Measurements from ENCODE around the gene TRIM38. TPM values are rescaled to one million over a fixed set of nuclear protein-coding genes. Genes with fewer than 3 reads are reported as not detected.
"Not testable (repeated sequence)": the region's sequence is repeated elsewhere in the genome, so short reads cannot be mapped to it uniquely, and the experiment has no call there.

Gene TRIM38
- total RNA-seq, 1 donor from 2014 or later = 15.8 TPM

GRCh38 chr6:26006086-26006939, 43.7 kb downstream of the TRIM38 start:
- peak overlapping the region; percentile 8 for H3K27ac Mint-ChIP-seq
- no peak overlapping the region for H3K4me3 Mint-ChIP-seq
- TF ChIP-seq CTCF (IDR thresholded peaks at IDR 0.05; ENCODE audit: unreplicated experiment) = no peak
- H3K36me3 Mint-ChIP-seq = no peaks in the 10 kb centered on the region
- no peaks in the 10 kb centered on the region for H3K9me3 Mint-ChIP-seq
- DNase-seq (ENCODE audit: low spot score in 2 of 2, unreplicated experiment in 2 of 2) = no peak
- peaks cover 2% of the 10 kb centered on the region for H3K4me1 Mint-ChIP-seq
- H3K27me3 Mint-ChIP-seq (ENCODE audit: low read depth) = no peaks in the 10 kb centered on the region

- H3K4me1 Mint-ChIP-seq = not testable (repeated sequence)
Observed at GRCh38 chr6:26006940-26007305, 44.3 kb downstream of the TRIM38 start.

GRCh38 chr6:26008470-26008869, 45.9 kb downstream of the TRIM38 start:
- H3K27me3 Mint-ChIP-seq (ENCODE audit: low read depth) = no peaks in the 10 kb centered on the region
- H3K36me3 Mint-ChIP-seq = no peaks in the 10 kb centered on the region
- DNase-seq (ENCODE audit: low spot score in 2 of 2, unreplicated experiment in 2 of 2) = no peak
- no peak overlapping the region for H3K27ac Mint-ChIP-seq
- TF ChIP-seq CTCF (IDR thresholded peaks at IDR 0.05; ENCODE audit: unreplicated experiment) = no peak
- H3K4me3 Mint-ChIP-seq = no peak overlapping the region
- H3K4me1 Mint-ChIP-seq = peaks cover 2% of the 10 kb centered on the region
- no peaks in the 10 kb centered on the region for H3K9me3 Mint-ChIP-seq

More at GRCh38 chr6:26006940-26007305, 44.3 kb downstream of the TRIM38 start:
- not testable (repeated sequence) for DNase-seq (ENCODE audit: low spot score in 2 of 2, unreplicated experiment in 2 of 2); H3K27me3 Mint-ChIP-seq (ENCODE audit: low read depth); H3K9me3 Mint-ChIP-seq; H3K27ac Mint-ChIP-seq; H3K4me3 Mint-ChIP-seq; H3K36me3 Mint-ChIP-seq

GRCh38 chr6:26009817-26010216, 47.2 kb downstream of the TRIM38 start:
- no peak overlapping the region for H3K27ac Mint-ChIP-seq
- peaks cover 2% of the 10 kb centered on the region for H3K4me1 Mint-ChIP-seq
- no peaks in the 10 kb centered on the region for H3K36me3 Mint-ChIP-seq
- H3K9me3 Mint-ChIP-seq = no peaks in the 10 kb centered on the region
- H3K27me3 Mint-ChIP-seq (ENCODE audit: low read depth) = no peaks in the 10 kb centered on the region
- DNase-seq (ENCODE audit: low spot score in 2 of 2, unreplicated experiment in 2 of 2) = no peak
- H3K4me3 Mint-ChIP-seq = no peak overlapping the region
- no peak for TF ChIP-seq CTCF (IDR thresholded peaks at IDR 0.05; ENCODE audit: unreplicated experiment)

GRCh38 chr6:26012061-26012460, 49.5 kb downstream of the TRIM38 start:
- no peaks in the 10 kb centered on the region for H3K36me3 Mint-ChIP-seq
- no peak overlapping the region for H3K27ac Mint-ChIP-seq
- no peak for DNase-seq (ENCODE audit: low spot score in 2 of 2, unreplicated experiment in 2 of 2)
- H3K9me3 Mint-ChIP-seq = no peaks in the 10 kb centered on the region
- TF ChIP-seq CTCF (IDR thresholded peaks at IDR 0.05; ENCODE audit: unreplicated experiment) = no peak
- peaks cover 2% of the 10 kb centered on the region for H3K4me1 Mint-ChIP-seq
- H3K4me3 Mint-ChIP-seq = no peak overlapping the region
- no peaks in the 10 kb centered on the region for H3K27me3 Mint-ChIP-seq (ENCODE audit: low read depth)

- peaks cover 11% of the 10 kb centered on the region for H3K9me3 Mint-ChIP-seq
- not testable (repeated sequence) for H3K36me3 Mint-ChIP-seq; H3K27ac Mint-ChIP-seq; H3K4me3 Mint-ChIP-seq; DNase-seq (ENCODE audit: low spot score in 2 of 2, unreplicated experiment in 2 of 2); H3K27me3 Mint-ChIP-seq (ENCODE audit: low read depth); H3K4me1 Mint-ChIP-seq
Observed at GRCh38 chr6:26014386-26014785, 51.8 kb downstream of the TRIM38 start.
